Activated gamma-delta T cell treated with Interleukin-2 at 50 U/mL for 16 hours (primary cell): ENCODE measurements around the gene ANKRD13C.

ENCODE experiments used
- DNase-seq: peaks from one replicate; pipeline ENCODE4 v3.0.0-alpha.2; 2020

The ANKRD13C gene

GRCh38 chr1:70290218-70290617, 64.3 kb downstream of the ANKRD13C start:
- no peak for DNase-seq

- no peak for DNase-seq
These were observed 66.4 kb downstream of the ANKRD13C start for GRCh38 chr1:70288166-70288565.

- no peak for DNase-seq
These were observed 68.1 kb downstream of the ANKRD13C start for GRCh38 chr1:70286453-70286852.

GRCh38 chr1:70284366-70284765, 70.2 kb downstream of the ANKRD13C start:
- DNase-seq = no peak

- DNase-seq = no peak
These were observed 75.8 kb downstream of the ANKRD13C start for GRCh38 chr1:70278710-70279109.

GRCh38 chr1:70277875-70278274, 76.6 kb downstream of the ANKRD13C start:
- no peak for DNase-seq

GRCh38 chr1:70265946-70266345, 88.6 kb downstream of the ANKRD13C start:
- DNase-seq = no peak

GRCh38 chr1:70264839-70265238, 89.7 kb downstream of the ANKRD13C start:
- DNase-seq = no peak

- DNase-seq = no peak
These were observed 97.9 kb downstream of the ANKRD13C start for GRCh38 chr1:70256664-70257063.

- no peak for DNase-seq
These were observed 105.8 kb downstream of the ANKRD13C start for GRCh38 chr1:70248729-70249128.

GRCh38 chr1:70247768-70248167, 106.8 kb downstream of the ANKRD13C start:
- no peak for DNase-seq

- no peak for DNase-seq
These were observed 107.4 kb downstream of the ANKRD13C start for GRCh38 chr1:70247122-70247521.

- DNase-seq = no peak
These were observed 114.6 kb downstream of the ANKRD13C start for GRCh38 chr1:70239940-70240339.

GRCh38 chr1:70234733-70235132, 119.8 kb downstream of the ANKRD13C start:
- no peak for DNase-seq

GRCh38 chr1:70231475-70231874, 123.0 kb downstream of the ANKRD13C start:
- DNase-seq = no peak

- DNase-seq = no peak
These were observed 125.9 kb downstream of the ANKRD13C start for GRCh38 chr1:70228670-70229069.

GRCh38 chr1:70227439-70227838, 127.1 kb downstream of the ANKRD13C start:
- DNase-seq = no peak

GRCh38 chr1:70224954-70225353, 129.6 kb downstream of the ANKRD13C start:
- DNase-seq = no peak

GRCh38 chr1:70222716-70223235, 131.7 kb downstream of the ANKRD13C start:
- DNase-seq = no peak

- peak; percentile 98 for DNase-seq
These were observed 133.0 kb downstream of the ANKRD13C start, which contains the start of gene SRSF11 for GRCh38 chr1:70221238-70222121. SRSF11 (plus strand) TSS chr1:70221380; CDS start chr1:70221637, 257 bp downstream.

- no peak for DNase-seq
These were observed 133.8 kb downstream of the ANKRD13C start for GRCh38 chr1:70220517-70221237.

- DNase-seq = no peak
These were observed 134.5 kb downstream of the ANKRD13C start for GRCh38 chr1:70220015-70220414.

- DNase-seq = no peak
These were observed 143.0 kb downstream of the ANKRD13C start for GRCh38 chr1:70211541-70211940.

GRCh38 chr1:70210820-70211219, 143.7 kb downstream of the ANKRD13C start:
- DNase-seq = no peak
